ENCODE results near the gene NXN. TPM values are rescaled to one million over a fixed set of nuclear protein-coding genes. Genes with fewer than 3 reads are reported as not detected.
A peak's percentile ranks its signal among the peaks of the same experiment; 100 is the strongest.

The NXN gene
- 67.8 TPM for total RNA-seq

DNA sequence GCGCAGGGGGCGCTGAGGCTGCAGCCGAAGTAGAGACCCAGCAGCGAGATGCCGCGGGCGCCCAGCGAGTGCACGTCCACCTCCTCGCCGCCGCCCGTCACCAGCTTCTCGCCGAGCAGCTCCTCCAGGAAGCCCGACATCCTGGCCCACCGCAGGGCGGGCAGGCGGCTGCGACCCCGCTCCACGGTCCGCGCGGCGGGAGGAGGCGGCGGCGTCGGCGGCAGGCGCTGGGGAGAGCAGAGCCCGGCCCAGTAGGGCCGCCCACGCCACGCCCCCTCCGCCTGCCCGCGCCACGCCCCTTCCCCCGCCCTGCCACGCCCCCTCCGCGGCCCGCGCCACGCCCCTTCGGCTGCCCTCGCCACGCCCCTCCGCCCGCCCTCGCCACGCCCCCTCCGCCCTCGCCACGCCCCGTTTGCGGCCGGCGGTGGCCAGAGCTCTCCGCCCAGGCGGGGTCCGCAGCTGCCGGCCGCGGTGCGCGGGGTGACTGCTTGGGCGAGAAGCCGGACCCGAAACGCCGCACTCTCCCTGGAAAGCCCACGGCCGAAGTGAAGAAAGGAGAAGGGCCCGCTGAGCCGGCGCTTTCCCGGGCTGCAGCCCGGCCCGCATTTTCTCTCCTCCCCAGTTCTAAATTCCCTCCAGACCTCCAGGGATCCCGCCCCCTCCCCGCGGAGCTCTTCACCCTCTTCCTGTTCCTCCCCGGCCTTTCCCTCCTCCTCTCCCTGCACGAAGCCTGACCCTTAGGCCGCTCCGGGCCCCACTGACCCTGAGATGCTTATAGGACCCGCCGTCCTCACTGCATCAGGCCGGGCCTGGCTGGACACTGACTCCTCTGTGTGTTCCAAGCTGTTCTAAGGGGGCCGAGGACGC lies at the start of gene NXN:
NXN (minus strand) TSS at position 238 of the 867 bp plus-strand sequence.
- DNase-seq, result peak; percentile 93

DNA sequence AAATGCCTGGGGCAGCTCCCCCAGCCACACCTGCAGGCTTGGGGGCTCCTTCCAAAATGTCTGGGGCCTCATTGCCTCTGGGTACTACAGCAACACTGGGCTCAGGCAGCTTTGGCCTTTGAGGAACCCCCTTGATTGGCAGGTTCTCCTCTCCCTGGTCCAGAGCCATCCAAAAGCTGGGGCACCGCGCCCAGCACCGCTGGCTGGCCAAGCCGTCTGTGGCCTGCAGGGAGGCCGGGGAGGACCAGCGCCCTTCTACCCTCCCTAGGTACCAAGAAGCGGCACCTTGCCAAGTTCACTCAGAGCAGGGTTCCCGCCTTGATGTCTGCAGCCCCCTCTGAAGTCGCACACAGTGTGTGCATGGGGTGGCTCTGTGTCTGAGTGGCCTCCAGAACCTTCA lies 47.5 kb upstream of the NXN start:
- no peak for DNase-seq

DNA sequence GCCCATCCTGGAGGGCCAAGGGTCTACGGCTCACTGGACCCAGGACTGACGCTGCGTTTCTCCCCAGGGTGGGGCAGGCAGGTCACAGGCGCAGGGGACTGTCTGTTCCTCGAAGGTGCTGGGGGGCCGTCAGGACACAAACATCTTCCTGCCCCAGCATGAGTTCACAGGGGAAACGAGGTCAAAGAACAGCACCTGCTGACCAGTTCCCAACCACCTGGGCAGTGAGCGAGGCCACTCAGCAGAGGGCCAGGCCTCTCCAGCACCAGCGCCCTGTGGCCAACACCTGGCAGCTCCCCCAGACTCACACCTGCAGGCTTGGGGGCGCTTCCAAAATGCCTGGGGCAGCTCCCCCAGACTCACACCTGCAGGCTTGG lies 47.0 kb upstream of the NXN start:
- no peak for DNase-seq

DNA sequence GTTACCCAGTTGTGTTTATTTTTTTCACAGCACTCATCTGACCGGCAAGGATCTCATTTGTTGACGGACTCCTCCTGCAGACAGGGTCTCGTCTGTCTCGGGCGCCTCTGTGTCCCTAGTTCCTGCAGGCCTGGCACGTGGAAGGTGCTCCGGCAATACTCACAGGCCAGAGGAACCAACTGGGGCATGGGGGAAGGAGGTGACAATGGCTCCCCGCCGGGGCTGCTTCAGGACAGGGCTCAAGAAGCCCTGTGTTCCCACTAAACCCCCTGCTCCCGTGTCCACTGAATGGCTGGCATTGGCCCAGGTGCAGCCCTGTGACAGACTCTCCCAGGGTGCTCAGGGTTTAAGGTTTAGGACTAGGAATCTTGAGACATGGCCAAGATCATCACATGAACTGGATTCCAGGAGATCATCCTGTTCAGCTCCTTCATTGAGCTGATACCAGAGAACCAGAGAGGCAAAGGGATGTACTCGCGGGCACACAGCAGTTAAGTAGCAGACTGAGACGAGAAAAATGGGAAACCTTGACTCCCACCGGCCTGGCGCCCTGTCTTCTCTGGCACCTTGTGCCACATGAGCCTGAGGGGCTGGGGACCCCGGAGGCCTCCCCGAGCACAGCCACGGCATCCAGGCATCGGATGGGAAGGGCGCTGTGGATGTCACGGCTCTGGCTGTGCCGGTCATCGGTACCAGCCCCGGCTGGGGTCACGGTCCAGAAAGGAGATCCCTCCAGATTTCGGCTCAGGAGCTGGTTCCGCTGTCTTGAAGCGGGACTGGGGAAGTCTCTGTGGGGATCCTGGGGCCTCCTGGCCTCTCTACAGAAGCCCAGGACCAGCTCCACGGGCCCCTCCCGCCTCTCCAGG lies 46.4 kb upstream of the NXN start:
- DNase-seq, result no peak

DNA sequence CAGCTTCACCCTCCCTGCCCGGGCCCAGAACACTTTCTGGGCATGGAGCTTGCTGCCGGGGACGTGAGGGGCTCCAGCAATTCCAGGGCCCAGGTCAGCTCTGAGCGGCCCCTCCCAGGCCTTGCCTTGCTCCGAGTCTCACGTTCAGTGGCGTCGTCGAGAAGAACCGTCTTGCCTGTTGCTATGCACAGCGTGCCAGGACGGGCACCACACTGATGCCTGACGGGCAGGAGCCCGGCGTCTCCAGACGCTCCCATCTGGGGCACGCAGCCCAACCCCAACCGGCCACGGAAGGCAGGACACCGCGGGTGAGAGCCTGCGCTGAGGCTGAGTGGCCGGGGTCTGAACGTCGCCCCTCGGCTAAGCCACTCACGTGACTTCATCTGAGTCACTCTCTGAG lies 44.5 kb upstream of the NXN start:
- DNase-seq, result no peak

DNA sequence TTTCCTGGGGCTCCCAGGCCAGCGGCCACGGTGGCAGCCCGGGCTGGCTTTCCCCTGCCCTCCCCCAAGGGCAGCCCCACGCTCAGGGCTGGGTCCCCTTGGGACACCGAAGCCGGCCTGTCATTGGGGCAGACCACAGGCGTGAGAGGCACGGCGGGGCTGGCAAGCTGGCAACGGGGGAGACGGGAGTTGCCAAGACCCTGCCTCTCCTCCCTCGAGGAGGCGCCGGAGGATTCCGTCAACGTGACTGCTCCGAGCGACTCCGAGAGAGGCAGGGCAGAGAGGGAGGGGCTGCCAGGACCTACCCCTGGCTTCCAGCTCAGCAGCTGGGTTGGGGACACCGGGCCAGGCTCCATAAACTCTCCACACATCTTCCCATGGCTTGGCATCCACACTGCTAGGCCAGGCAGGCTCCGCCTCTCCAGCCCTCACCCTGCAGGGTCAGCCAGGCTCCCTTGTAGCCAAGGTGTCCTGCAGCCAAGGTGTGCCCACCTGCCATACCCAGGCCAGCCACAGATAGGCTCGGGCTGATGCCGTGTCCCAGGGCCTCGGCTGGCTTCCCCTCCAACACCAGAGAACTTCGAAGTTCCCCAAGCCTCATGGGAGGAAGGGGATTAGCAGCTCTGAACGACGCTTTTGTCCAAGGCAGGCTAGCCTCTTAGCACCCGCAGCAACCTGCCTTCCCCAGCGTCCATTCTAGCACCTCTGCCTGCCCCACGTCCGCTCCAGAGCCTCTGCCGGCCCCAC lies 42.9 kb upstream of the NXN start:
- peak; percentile 90 for DNase-seq

DNA sequence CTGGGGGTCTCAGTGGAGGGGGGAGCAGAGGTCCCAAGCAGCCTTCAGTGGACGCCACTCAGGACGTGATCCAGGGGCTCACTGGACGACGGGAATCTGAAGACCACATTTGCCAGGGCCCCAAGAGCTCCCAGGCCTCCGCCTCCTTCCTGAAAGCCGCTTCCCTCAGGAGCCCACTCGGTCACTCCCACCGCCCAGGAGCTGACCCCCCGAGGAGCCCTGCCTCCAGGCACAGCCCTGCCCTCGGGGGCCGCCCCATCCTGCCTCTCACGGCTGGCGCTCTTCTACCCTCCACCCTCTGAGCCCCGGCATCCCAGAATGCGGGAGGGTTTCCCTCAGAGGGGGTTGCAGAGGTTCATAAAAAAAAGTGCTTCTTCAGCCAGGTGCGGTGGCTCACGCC lies 41.6 kb upstream of the NXN start:
- DNase-seq, result no peak

DNA sequence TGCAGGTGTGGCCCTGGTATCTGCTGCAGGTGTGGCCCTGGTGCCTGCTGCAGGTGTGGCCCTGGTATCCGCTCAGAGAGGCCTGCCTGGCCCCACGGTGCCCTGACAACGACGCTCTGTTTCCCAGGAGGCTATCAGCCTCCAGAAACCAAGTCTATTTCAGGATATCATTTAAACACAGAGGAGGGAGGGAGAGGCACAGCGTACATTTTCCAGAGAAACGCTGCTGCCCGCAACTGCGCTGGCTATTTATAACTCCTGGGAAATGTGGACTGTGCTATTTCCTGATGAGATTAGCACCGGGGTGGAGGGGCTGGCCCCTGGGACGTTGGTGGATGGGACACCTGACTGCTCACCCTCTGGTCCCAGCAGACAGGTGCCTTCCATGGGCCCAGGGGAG lies 39.9 kb upstream of the NXN start:
- no peak for DNase-seq

DNA sequence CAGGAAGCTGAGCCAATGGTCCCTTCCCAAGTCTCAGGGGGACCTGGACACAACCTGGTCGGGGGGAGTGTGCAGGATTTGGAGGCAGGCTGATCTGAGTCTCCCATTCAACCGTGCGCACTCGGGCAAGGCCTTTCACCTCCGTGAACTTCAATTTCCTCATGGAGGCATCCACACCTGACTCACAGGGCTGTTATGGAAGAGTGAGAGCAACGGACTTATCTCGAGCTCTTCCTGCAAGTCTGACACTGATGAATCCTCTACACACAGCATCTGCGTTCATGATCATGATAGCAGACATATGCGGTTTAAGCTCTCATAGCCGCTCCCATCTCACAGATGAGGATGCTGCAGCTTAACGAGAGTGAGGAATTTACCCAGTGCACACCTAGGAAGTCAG lies 39.0 kb upstream of the NXN start:
- no peak for DNase-seq

DNA sequence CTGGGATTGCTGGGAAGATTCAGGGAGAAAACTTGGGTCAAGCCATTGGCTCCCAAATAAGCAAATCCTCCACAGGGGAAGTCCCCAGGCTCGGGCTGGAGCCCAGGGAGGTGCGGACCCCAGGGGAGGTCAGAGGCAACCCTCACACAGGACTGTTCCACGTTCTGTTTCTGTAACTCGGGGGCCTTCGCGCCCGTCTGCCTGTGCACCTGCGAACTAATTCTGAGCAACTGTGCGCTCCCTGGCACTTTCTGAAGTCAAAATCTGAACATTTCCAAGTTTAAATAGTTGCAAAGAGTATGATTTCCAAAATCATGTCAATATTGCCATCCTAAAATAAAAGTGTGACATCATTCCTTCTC lies 34.1 kb upstream of the NXN start:
- DNase-seq, result no peak

DNA sequence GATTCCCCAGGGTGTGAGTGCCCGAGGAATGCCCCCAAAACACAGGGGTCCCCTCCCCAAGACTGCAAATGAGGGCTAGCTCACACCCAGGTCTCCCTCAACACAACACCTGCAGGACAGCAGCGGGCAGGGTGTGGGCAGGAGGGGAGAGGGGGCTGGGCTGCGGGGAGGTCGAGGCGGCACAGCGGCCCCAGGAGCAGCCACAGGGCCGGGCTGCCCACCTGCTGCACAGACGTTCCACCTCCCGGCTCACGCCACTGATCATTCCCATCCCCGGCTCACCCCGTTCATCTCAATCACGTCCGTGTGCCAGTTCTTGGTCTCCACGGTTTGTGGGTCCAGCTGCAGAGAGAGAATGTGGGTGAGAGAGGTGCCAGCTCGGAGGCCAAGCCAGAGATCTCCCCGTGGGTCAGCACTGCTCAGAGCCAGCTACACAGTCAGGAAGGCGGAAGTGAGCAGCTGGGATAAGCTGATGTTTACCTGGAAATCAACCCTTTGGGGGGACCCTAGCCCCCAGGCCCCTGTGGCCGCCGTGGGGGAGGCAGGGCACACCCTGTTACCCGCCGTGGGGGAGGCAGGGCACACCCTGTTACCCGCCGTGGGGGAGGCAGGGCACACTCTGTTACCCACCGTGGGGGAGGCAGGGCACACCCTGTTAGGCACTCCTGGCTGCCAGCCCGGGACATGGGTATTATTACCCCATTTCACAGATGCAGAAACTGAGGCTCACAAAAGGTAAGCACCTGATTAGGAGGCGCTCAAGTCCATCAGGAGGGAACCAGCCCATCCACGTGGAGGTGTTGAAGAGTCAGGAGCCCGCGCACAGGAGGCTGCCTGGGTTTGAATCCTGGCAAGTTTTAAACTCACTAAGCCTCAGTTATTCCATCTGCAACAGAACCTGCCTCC lies 33.5 kb upstream of the NXN start:
- DNase-seq, result no peak

DNA sequence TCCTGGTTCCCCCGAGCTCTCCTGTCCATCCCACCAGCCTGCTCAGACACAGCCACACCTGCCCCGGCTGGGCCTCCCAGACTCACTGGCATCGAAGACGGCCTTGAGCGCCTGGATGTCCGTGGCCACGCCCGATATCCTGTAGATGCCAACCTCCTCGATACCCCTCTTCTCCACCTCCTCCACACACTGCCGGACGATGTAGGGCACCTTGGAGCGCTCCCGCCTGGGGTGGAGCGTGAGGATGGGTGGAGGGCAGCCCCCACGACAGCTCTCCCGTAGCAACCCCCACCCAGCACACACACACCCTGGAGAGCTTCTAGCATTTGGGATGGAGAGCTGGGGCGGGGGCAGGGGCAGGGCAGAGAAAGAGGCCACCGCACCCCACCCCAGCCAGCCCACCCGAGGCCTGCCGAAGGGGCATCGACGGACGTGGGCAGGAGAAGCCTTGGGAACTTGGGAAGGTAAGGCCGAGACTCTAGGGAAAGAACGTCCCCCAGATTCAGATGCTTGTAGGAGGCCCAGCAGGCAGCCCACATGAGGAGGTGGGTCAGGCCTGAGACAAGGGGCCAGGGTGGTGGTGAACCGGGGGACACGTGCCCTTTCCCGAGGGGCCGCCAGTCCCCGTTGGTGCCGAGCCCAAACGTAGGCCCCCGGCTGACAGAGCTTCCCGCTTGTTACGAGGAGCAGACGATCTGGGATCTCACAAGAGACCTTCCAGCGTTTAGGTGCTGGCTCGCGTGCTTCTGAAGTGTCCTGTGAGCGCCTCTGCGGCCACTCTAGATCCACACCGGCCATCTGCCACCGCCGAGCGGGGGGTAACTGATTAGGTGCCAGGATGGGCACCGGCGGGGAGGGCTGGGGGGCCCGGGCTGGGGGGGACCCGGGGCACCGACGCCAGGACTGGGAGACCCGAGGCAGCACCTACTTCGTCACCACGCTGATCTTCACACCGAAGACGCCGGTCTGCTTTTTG lies 32.5 kb upstream of the NXN start:
- no peak for DNase-seq

DNA sequence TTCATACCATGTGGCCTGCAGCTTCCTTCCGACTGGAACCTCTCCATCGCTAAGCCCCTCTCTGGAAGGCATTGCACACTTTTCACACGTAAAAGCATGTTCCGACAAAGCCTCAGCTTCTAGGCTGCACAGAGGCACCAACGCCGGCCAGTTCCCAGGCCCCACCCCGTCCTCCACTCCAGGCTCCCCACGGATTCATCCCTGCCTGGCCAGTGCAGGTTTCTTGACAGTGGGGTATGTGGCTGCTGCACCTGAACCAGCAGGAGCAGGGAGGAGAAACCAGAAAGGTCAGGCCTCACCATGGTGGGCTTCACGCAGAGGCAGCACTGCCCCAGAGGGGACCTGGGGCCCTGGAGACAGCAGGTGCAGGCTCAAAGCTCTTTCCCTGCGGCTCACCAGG lies 31.6 kb upstream of the NXN start:
- DNase-seq, result no peak

DNA sequence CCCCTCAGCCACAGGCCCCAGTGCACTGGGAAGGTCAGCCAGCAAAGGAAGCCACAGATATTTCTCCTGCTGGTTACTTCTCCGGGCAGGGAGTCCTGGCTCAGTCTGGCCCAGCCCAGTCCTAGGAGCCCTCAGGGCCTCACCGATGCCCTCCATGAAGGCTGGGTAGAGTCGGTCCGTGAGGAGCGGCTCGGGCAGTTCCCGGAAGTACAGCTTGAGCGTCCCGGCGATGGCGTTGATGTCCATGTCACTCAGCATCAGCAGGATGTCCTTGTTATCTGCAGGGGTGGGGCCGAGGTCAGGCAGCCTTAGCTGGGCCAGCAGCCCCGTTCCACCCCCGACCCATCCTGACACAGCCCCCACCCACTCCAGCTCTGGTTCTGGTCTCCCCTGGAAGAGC lies 31.0 kb upstream of the NXN start:
- no peak for DNase-seq

DNA sequence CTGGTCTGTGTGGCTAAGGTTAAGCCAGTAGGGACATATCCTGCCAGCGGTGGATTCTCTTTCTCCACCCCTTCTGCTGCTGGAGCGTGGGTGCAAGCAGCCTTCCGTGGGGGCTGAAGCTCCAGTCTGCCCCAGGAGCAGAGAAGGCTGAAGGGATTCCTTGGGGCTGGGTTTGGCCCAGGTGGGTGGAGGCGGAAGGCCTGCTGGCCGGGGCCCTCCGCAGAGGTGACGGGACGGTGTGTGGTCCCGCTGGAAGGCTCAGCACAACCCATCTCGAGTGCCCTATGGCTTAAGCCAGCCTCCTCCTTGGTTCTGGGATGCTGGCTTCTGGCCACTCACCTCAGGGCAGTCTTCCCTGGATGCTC lies 30.5 kb upstream of the NXN start:
- DNase-seq, result no peak

DNA sequence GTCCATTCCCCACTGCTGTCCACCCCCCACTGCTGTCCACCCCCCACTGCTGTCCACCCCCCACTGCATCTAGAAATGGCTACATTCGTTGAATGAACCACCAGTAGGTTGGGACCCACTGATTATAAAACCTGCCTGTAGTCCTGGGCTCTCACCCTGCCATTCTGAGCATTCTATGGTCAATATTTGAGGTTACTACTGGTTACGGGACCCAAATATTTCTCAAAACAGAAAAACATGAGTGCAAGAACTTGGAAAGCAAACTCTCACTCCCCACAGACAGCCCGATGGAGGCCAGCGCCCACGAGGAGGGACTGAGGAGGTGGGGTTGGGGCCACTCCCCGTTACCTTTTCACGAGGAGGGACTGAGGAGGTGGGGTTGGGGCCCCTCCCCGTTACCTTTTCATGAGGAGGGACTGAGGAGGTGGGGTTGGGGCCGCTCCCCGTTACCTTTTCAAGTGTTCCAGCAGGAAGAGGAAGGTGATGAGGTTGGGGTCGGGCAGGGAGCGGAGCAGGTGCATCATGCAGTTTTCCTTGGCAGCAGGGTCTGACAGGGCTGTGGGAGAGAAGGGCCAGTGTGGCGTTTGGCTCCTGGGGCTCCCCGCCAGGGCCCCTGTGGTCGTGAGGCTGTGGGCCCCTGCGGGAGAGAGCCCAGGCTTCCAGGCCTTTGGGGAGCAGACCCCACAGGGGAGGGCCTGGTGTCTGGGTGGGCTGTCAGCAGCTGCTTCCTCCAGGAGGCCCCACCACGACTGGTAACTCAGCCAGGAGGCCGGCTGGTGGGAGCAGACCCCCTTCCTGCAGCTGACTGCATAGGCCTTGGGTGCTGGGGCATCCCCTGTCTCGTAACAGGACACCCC lies 29.9 kb upstream of the NXN start:
- no peak for DNase-seq

DNA sequence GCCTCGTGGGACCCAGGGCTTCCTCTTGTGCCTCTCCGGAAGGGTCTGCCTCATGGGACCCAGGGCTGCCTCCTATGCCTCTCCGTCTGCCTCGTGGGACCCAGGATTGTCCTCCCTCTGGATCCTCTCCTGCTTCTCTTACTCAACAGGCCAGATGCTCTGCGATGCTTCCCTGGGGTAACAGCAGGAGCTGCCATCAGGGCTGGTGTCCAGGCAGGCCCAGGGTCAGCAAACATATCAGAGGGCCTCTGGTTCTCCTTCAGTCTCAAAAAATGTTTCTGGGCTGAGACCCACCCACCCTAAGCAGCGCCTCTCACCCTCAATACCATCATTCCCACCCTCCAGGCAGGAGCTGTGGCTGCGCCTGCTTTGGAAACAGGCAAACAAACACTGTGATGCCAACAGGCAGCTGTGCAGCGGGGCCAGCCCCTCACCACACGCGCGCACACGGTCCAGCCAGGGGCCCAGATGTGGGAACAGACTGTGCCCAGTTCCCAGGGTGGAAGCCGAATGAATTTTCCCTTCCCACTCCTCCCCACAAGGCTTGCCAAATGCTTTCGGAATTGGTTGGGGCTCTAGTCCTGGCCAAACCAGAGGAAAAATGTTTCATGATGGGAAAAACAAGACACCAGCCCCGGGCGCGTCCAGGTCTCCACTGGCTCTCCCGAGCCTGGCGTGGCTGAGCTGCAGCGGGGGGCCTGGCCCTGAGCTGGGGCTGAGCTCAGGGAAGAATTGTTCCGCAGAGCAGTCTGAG lies 28.6 kb upstream of the NXN start:
- peak; percentile 95 for DNase-seq

DNA sequence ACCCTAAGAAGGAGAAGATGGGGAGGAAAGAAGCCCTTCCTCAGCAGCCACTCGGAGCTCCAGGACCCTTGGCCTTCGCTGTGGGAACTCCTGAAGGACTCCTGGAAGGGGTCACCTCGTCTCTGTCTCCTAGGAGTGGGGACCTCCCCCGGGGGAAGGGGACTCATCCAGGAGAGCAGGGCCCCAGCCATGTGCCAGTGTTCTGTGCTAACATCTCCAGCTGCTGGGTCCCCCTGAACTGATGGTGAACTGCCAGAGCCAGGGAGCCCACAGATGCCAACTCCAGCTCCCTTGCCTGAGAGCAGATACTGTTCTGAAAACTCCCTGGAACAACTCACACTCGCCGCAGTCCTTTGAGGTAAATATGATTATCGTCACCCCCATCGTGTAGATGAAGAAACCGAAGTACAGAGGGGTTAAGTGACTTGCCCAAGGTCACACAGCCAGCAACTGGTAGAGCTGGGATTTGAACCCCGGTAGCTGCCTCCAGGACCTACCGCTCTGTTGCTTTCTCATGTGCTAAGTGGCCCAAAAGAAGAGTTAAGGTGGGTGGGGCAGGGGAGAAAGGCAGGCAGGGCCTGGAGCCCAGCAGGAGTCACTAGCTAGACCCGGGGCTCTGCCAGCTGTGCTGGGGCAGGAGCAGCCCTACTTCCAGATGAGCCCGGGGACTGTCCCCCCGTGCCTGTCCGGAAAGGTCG lies 27.9 kb upstream of the NXN start:
- no peak for DNase-seq
